H1 (cell line): ENCODE data around the gene CADPS. TPM values are rescaled to one million over a fixed set of nuclear protein-coding genes. Genes with fewer than 3 reads are reported as not detected.

ENCODE experiments used
- CHD7 ChIP-seq: fragments of 300-600 bp; sonication (generic); IDR thresholded peaks from 2 replicates; pipeline ENCODE4 v1.7.1; 2012; ENCODE audit warnings: low read length, moderate library complexity, mild to moderate bottlenecking, inconsistent platforms; ENCODE audit not compliant: insufficient replicate concordance
- polyA plus RNA-seq, 7 experiments: library from polyadenylated mRNA; depleted of rRNA in 3 of 7; stranded (reverse) in 5 of 7; unstranded in 2 of 7; fragments of >200 nt in 5 of 7; fragments of 200-250 nt in 2 of 7; gene quantifications; 1 replicate in 5 of 7; 2 replicates in 1 of 7; 4 replicates in 1 of 7; pipeline versions ENCODE4 v1.2.1 to v1.2.3, GENCODE V29; 2011 to 2013; ENCODE audit warnings: missing spikeins in 2 of 7, mixed read lengths in 2 of 7
- total RNA-seq: library from RNA; stranded (reverse); fragmentation: NEBNext Ultra II Directional; extraction: Animal tissue kit (Norgen Biotek cat#: 25700); gene quantifications from 2 replicates; pipeline ENCODE4 v1.2.1, GENCODE V29; 2021

Gene CADPS
- total and polyA plus RNA-seq, 2 of the 8 experiments (the other 6 are each of a cell fraction or from before 2014, with no cell fraction given), result 7.1 to 10.2 TPM

GRCh38 chr3:62703451-62704167 lies 171.6 kb downstream of the CADPS start (continued):
- TF ChIP-seq CHD7, result no peak
